Liver (tissue), 3 donors: ENCODE measurements around the gene EPB41L3.

ENCODE experiments used
- EGR1 ChIP-seq, 2 donors: IDR thresholded peaks; 2 replicates each; pipeline ENCODE4 v1.6.1; 2016 to 2018; ENCODE audit warnings: antibody characterized with exemption in 2 of 2, low read depth in 2 of 2
- FOXA2 ChIP-seq: IDR thresholded peaks from 2 replicates; pipeline ENCODE4 v1.6.1; 2016; ENCODE audit warnings: antibody characterized with exemption
- RAD21 ChIP-seq, 2 donors: IDR thresholded peaks; 2 replicates each; pipeline ENCODE4 v1.6.1; 2016; ENCODE audit warnings: antibody characterized with exemption in 2 of 2, mild to moderate bottlenecking in 2 of 2
- REST ChIP-seq: IDR thresholded peaks from 2 replicates; pipeline ENCODE4 v1.6.1; 2016; ENCODE audit warnings: antibody characterized with exemption, mild to moderate bottlenecking
- SP1 ChIP-seq: IDR thresholded peaks from 2 replicates; pipeline ENCODE4 v1.6.1; 2018; ENCODE audit warnings: antibody characterized with exemption, mild to moderate bottlenecking
- YY1 ChIP-seq: IDR thresholded peaks from 2 replicates; pipeline ENCODE4 v1.6.1; 2016; ENCODE audit warnings: antibody characterized with exemption, mild to moderate bottlenecking
- TF ChIP-seq, protein P1 (sequence below): fragments of 150-350 bp; IDR thresholded peaks from 2 replicates; pipeline ENCODE4 v1.5.1; 2017; ENCODE audit warnings: improper control_type of control experiment, low read depth, low read length; ENCODE audit not compliant: missing input control
- TF ChIP-seq, protein P2 (sequence below): IDR thresholded peaks from 2 replicates; pipeline ENCODE4 v1.6.1; 2016; ENCODE audit warnings: antibody characterized with exemption
- donor health status: healthy.
- donor health status: healthy.

DNA sequence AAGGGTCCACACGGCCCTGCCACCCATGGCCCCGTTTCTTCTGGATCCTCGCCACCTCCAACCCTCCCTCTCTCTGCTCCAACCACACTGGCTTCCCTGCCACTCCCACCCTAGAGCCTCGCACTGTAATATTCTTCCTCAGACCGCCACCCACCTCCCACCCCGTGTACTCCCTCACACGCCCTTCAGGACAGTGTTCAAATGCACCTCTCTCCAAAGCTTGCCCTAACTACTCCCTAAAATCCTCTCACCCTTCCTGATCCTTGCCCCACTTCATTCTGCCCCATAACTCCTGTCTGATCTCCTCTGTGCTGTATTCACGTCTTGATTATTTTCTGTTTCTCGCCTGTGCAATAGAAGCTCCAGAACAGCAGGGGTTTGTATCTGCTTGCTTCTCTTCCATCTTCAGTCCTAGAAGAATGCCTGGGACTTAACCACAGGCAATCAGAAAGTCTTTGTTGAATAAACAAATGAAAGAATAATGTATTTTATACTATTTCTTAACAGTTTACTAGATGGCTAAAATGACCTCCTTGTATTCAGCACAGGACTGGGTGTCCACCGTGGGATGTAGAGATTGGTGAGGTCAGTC lies 25.5 kb downstream of the EPB41L3 start:
- TF ChIP-seq REST (no peak), YY1 (no peak), RAD21 (IDR thresholded peaks at IDR 0.05) (no peak), EGR1 (IDR thresholded peaks at IDR 0.05; ENCODE audit: low read depth in 2 of 2) (no peak), SP1 (no peak), FOXA2 (no peak)
- TF ChIP-seq, protein P1, sequence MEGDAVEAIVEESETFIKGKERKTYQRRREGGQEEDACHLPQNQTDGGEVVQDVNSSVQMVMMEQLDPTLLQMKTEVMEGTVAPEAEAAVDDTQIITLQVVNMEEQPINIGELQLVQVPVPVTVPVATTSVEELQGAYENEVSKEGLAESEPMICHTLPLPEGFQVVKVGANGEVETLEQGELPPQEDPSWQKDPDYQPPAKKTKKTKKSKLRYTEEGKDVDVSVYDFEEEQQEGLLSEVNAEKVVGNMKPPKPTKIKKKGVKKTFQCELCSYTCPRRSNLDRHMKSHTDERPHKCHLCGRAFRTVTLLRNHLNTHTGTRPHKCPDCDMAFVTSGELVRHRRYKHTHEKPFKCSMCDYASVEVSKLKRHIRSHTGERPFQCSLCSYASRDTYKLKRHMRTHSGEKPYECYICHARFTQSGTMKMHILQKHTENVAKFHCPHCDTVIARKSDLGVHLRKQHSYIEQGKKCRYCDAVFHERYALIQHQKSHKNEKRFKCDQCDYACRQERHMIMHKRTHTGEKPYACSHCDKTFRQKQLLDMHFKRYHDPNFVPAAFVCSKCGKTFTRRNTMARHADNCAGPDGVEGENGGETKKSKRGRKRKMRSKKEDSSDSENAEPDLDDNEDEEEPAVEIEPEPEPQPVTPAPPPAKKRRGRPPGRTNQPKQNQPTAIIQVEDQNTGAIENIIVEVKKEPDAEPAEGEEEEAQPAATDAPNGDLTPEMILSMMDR: no peak
- TF ChIP-seq, protein P2, sequence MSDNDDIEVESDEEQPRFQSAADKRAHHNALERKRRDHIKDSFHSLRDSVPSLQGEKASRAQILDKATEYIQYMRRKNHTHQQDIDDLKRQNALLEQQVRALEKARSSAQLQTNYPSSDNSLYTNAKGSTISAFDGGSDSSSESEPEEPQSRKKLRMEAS: no peak
